PC-9 (cell line): ENCODE data around the gene PSMD11.
A peak's percentile ranks its signal among the peaks of the same experiment; 100 is the strongest.

Experiments
- EZH2 ChIP-seq: fragments of 200-600 bp; sonication (generic); IDR thresholded peaks from 2 replicates; pipeline ENCODE4 v1.8.0; 2017; ENCODE audit warnings: antibody characterized with exemption, low read depth
- TF ChIP-seq, protein P1 (sequence below): fragments of 200-600 bp; sonication (generic); conservative IDR thresholded peaks from 2 replicates; pipeline ENCODE4 v1.6.1; 2017; ENCODE audit warnings: mixed run types, antibody characterized with exemption, mild to moderate bottlenecking, moderate library complexity

GRCh38 chr17:32461853-32462617 is 17.7 kb downstream of the PSMD11 start:
- TF ChIP-seq, protein P1, sequence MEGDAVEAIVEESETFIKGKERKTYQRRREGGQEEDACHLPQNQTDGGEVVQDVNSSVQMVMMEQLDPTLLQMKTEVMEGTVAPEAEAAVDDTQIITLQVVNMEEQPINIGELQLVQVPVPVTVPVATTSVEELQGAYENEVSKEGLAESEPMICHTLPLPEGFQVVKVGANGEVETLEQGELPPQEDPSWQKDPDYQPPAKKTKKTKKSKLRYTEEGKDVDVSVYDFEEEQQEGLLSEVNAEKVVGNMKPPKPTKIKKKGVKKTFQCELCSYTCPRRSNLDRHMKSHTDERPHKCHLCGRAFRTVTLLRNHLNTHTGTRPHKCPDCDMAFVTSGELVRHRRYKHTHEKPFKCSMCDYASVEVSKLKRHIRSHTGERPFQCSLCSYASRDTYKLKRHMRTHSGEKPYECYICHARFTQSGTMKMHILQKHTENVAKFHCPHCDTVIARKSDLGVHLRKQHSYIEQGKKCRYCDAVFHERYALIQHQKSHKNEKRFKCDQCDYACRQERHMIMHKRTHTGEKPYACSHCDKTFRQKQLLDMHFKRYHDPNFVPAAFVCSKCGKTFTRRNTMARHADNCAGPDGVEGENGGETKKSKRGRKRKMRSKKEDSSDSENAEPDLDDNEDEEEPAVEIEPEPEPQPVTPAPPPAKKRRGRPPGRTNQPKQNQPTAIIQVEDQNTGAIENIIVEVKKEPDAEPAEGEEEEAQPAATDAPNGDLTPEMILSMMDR: peak; percentile 65
- no peak for TF ChIP-seq EZH2
